GM06990 (cell line): ENCODE data around the gene GARIN5B.

Source experiments
- DNase-seq: peaks from one replicate; pipeline ENCODE4 v3.0.0-alpha.2; 2011; ENCODE audit not compliant: insufficient read length; ENCODE audit errors: extremely low read depth
- H3K27me3 ChIP-seq: replicated peaks from 2 replicates; pipeline ENCODE4 v1.6.0; 2011; ENCODE audit warnings: low read length; ENCODE audit not compliant: control insufficient read depth, insufficient read depth
- H3K36me3 ChIP-seq: 2 replicates; pipeline ENCODE4 v1.5.1; 2011; ENCODE audit warnings: low read length; ENCODE audit not compliant: control insufficient read depth, insufficient read depth
- H3K4me3 ChIP-seq: replicated peaks from 2 replicates; pipeline ENCODE4 v1.5.1; 2011; ENCODE audit warnings: low read depth, mild to moderate bottlenecking, control low read depth, low read length
- CTCF ChIP-seq: IDR thresholded peaks from 2 replicates; pipeline ENCODE4 v1.5.1; 2011; ENCODE audit warnings: low read length, control low read depth, mild to moderate bottlenecking, inconsistent platforms; ENCODE audit not compliant: insufficient read depth, poor library complexity, severe bottlenecking

The GARIN5B gene

GRCh38 chr19:55373306-55373992, 10.4 kb upstream of the GARIN5B start:
- TF ChIP-seq CTCF = no peak
- Histone ChIP-seq H3K4me3 (no peak overlapping the region), H3K36me3 (no peaks in the 10 kb centered on the region), H3K27me3 (no peaks in the 10 kb centered on the region; the same call in none of the 2 replicates)
- DNase-seq = no peak

GRCh38 chr19:55372316-55373081, 9.4 kb upstream of the GARIN5B start:
- DNase-seq = no peak
- no peaks in the 10 kb centered on the region; the same call in none of the 2 replicates for H3K27me3 ChIP-seq

GRCh38 chr19:55370305-55370988, 7.4 kb upstream of the GARIN5B start, which contains the start of gene IL11:
Gene IL11 (minus strand): TSS chr19:55370463. CDS start chr19:55370310, 153 bp downstream.
- TF ChIP-seq CTCF = no peak
- no peak for DNase-seq
- H3K36me3 ChIP-seq = no peaks in the 10 kb centered on the region
- H3K4me3 ChIP-seq = no peak within 1 kb of the TSS
- no peaks in the 10 kb centered on the region; the same call in none of the 2 replicates for H3K27me3 ChIP-seq

More at GRCh38 chr19:55372316-55373081, 9.4 kb upstream of the GARIN5B start:
- H3K36me3 ChIP-seq = no peaks in the 10 kb centered on the region
- no peak for TF ChIP-seq CTCF
- H3K4me3 ChIP-seq = no peak overlapping the region

GRCh38 chr19:55369653-55370304, 6.7 kb upstream of the GARIN5B start:
- Histone ChIP-seq H3K27me3 (no peaks in the 10 kb centered on the region; the same call in none of the 2 replicates), H3K4me3 (no peak overlapping the region)
- no peak for DNase-seq

More at GRCh38 chr19:55369653-55370304, 6.7 kb upstream of the GARIN5B start:
- no peak for TF ChIP-seq CTCF
- H3K36me3 ChIP-seq = no peaks in the 10 kb centered on the region
